Fibroblast of lung (primary cell): ENCODE measurements around the gene PDLIM7. TPM values are rescaled to one million over a fixed set of nuclear protein-coding genes. Genes with fewer than 3 reads are reported as not detected.
A peak's percentile ranks its signal among the peaks of the same experiment; 100 is the strongest.

Source experiments
- DNase-seq, 2 donors: peaks; one replicate each; pipeline versions ENCODE4 v3.0.0 to v3.0.0-alpha.2; 2010; ENCODE audit warnings: low read depth in 2 of 2
- H2AFZ ChIP-seq: 2 replicates; pipeline ENCODE4 v1.5.1; 2012; ENCODE audit warnings: low read length, control low read depth, inconsistent platforms
- H3K27ac ChIP-seq: 2 replicates; pipeline ENCODE4 v1.5.1; 2011; ENCODE audit warnings: low read length, control low read depth; ENCODE audit not compliant: insufficient read depth
- H3K27me3 ChIP-seq: 2 replicates; pipeline ENCODE4 v1.5.1; 2011; ENCODE audit warnings: mild to moderate bottlenecking, low read length; ENCODE audit not compliant: control insufficient read depth, insufficient read depth
- H3K36me3 ChIP-seq: 2 replicates; pipeline ENCODE4 v1.5.1; 2011; ENCODE audit warnings: low read length; ENCODE audit not compliant: control insufficient read depth, insufficient read depth
- H3K4me1 ChIP-seq: 2 replicates; pipeline ENCODE4 v1.5.1; 2011; ENCODE audit warnings: low read length; ENCODE audit not compliant: control insufficient read depth, insufficient read depth; ENCODE audit errors: extremely low read depth
- H3K4me2 ChIP-seq: 2 replicates; pipeline ENCODE4 v1.5.1; 2011; ENCODE audit warnings: low read length, control low read depth; ENCODE audit not compliant: insufficient read depth; ENCODE audit errors: extremely low read depth
- H3K4me3 ChIP-seq, 4 experiments: fragments of 200-600 bp in 1 of 4; sonication (generic) in 1 of 4; replicated peaks in 1 of 4; 2 replicates each; pipeline ENCODE4 v1.5.1; 2011 to 2016; ENCODE audit warnings: low read length in 4 of 4, low read depth in 3 of 4, mild to moderate bottlenecking in 3 of 4, control low read depth in 2 of 4, inconsistent platforms in 1 of 4, mixed read lengths in 1 of 4; ENCODE audit not compliant: insufficient read depth in 1 of 4; ENCODE audit errors: control extremely low read depth in 1 of 4
- H3K79me2 ChIP-seq: 2 replicates; pipeline ENCODE4 v1.5.1; 2012; ENCODE audit warnings: mild to moderate bottlenecking, low read length, inconsistent platforms; ENCODE audit not compliant: control insufficient read depth, insufficient read depth
- H3K9ac ChIP-seq: 2 replicates; pipeline ENCODE4 v1.5.1; 2011; ENCODE audit warnings: mild to moderate bottlenecking, low read length, control low read depth; ENCODE audit not compliant: insufficient read depth
- H3K9me3 ChIP-seq: 2 replicates; pipeline ENCODE4 v1.5.1; 2012; ENCODE audit warnings: low read depth, low read length; ENCODE audit not compliant: control insufficient read depth, insufficient read depth
- H4K20me1 ChIP-seq: 2 replicates; pipeline ENCODE4 v1.5.1; 2011; ENCODE audit warnings: low read length; ENCODE audit not compliant: control insufficient read depth, insufficient read depth; ENCODE audit errors: extremely low read depth
- EZH2 ChIP-seq: IDR thresholded peaks from 2 replicates; pipeline ENCODE4 v1.5.1; 2012; ENCODE audit warnings: low read length, control low read depth, mild to moderate bottlenecking; ENCODE audit errors: missing control alignments
- polyA plus RNA-seq, 2 donors: library from polyadenylated mRNA; depleted of rRNA in 1 of 2; stranded (reverse) in 1 of 2; unstranded in 1 of 2; fragments of >200 nt; gene quantifications; 2 replicates each; pipeline ENCODE4 v1.2.1, GENCODE V29; 2011 to 2012; ENCODE audit warnings: missing spikeins in 1 of 2
- total RNA-seq: library from RNA; depleted of rRNA; stranded (reverse); fragments of >200 nt; gene quantifications from 2 replicates; pipeline ENCODE4 v1.2.1, GENCODE V29; 2014
- TF ChIP-seq, protein P1 (sequence below), 2 donors: IDR thresholded peaks in 1 of 2; conservative IDR thresholded peaks in 1 of 2; 1 replicate in 1 of 2; 2 replicates in 1 of 2; pipeline ENCODE4 v1.5.1; 2011 to 2012; ENCODE audit warnings: low read length in 2 of 2, control low read depth in 1 of 2, inconsistent platforms in 1 of 2, low read depth in 1 of 2, mild to moderate bottlenecking in 1 of 2

The PDLIM7 gene
- total and polyA plus RNA-seq, 2 donors (not counting 1 experiment from before 2014, with no cell fraction given): 65.2 to 245 TPM

DNA sequence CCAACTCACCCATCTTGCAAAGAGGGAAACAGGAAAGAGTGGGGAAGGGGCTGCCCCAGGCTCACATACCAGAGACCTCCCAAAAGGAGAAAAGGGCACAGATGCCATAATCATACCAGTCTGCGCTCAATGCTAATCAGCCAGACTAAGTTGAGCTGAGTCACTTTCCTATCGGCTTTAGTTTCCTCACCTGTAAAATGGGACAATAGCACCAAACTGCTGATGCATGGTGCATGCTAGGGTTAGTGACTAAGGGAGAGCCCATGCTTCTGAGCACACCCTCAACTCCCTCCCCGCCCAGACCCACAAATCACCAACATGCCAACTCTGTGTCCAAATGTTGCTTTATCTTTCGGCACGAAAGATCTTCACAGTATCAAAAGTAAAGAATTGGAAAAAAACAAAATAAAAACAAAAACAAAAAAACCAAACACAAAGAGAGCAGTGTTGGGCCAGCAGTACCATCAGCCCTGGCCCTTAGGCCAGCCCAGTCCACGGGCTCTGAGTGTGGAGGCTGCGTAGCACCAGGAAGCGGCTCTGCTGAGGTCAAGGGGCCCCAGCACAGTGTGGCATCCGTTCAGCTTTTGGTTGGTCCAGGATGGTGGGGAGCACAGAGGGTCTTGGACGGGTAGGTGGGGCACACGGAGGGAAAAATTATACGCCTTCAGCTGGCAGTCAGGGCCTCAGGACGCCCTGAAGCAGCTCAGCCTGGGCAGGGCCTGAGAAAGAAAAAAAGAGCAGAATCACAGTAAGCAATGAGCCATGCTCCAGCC, 22.2 kb upstream of the PDLIM7 start:
- TF ChIP-seq, protein P1, sequence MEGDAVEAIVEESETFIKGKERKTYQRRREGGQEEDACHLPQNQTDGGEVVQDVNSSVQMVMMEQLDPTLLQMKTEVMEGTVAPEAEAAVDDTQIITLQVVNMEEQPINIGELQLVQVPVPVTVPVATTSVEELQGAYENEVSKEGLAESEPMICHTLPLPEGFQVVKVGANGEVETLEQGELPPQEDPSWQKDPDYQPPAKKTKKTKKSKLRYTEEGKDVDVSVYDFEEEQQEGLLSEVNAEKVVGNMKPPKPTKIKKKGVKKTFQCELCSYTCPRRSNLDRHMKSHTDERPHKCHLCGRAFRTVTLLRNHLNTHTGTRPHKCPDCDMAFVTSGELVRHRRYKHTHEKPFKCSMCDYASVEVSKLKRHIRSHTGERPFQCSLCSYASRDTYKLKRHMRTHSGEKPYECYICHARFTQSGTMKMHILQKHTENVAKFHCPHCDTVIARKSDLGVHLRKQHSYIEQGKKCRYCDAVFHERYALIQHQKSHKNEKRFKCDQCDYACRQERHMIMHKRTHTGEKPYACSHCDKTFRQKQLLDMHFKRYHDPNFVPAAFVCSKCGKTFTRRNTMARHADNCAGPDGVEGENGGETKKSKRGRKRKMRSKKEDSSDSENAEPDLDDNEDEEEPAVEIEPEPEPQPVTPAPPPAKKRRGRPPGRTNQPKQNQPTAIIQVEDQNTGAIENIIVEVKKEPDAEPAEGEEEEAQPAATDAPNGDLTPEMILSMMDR (conservative IDR thresholded peaks at IDR 0.05 in 1 of 2, IDR thresholded peaks at IDR 0.05 in 1 of 2; ENCODE audit: low read depth in 1 of 2, low read length in 2 of 2): no peak
- no peak for TF ChIP-seq EZH2
- no peaks in the 10 kb centered on the region for H3K9me3 ChIP-seq
- H3K79me2 ChIP-seq: peaks cover 25% of the 10 kb centered on the region
- no peak overlapping the region for H3K4me2 ChIP-seq
- H3K36me3 ChIP-seq: peaks cover 28% of the 10 kb centered on the region
- H3K9ac ChIP-seq: no peak overlapping the region
- no peak for DNase-seq
- no peaks in the 10 kb centered on the region for H4K20me1 ChIP-seq
- H3K27ac ChIP-seq: no peak overlapping the region
- H3K4me1 ChIP-seq: peaks cover 10% of the 10 kb centered on the region
- H2AFZ ChIP-seq: no peak overlapping the region
- no peaks in the 10 kb centered on the region for H3K27me3 ChIP-seq
- no peak overlapping the region for H3K4me3 ChIP-seq

DNA sequence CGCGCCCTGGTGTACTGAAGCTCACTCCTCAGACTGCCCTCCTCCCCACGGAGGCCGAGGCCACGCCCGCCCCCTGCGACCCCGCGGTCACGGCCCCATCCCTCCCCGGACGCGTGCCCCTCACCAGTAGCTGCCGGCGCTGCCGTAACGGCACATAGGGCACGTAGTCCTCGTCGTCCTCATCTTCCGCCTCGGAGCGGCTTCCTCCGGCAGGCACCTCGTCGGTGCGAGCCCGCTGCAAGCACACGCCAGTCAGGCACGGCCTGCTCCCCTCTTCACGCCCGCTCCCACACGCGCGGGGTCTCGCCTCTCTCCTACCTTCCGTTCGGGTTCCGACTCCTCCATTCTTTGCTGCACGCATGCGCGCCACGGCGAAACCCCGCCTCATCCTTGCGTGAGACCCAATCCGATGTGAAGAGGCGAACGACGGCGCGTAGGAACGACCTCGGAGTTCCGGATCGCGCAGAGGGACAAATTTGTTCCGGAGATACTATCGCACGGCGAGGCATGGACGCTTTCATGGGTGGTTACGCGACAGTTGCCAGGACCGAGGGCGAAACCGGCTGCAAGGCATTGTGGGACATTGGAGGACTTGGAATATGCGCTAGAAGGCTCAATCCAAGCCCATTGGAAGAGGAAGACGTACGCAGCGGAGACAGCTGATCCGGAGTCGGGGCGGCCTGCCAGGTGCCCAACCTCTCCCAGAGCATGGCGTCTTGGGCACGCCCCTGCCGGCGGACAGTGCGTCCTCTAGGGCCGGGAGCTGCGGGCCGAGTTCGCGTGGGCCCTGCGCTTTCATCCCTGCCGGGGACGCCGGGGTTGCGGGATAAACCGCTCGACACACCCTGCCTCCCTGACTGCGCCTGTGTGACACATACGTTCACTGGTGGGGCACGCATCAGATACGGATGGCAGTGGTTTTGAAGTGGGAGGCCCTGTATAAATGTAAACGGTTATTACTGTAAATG, 19.5 kb upstream of the PDLIM7 start, which contains the start of gene DDX41:
Gene DDX41, minus strand, starts transcription at position 361 of the 968 bp plus-strand sequence. Its CDS starts 16 bp downstream, at position 345.
- no peaks in the 10 kb centered on the region for H4K20me1 ChIP-seq
- peak within 1 kb of the TSS; percentile 89 for H3K27ac ChIP-seq
- TF ChIP-seq, protein P1 (conservative IDR thresholded peaks at IDR 0.05 in 1 of 2, IDR thresholded peaks at IDR 0.05 in 1 of 2; ENCODE audit: low read depth in 1 of 2, low read length in 2 of 2): no peak
- no peak for TF ChIP-seq EZH2
- H3K79me2 ChIP-seq: peaks cover 25% of the 10 kb centered on the region
- H3K27me3 ChIP-seq: no peaks in the 10 kb centered on the region
- peak within 1 kb of the TSS; percentile 56 for H3K4me2 ChIP-seq
- H2AFZ ChIP-seq: peak within 1 kb of the TSS; percentile 87
- H3K4me1 ChIP-seq: peaks cover 10% of the 10 kb centered on the region
- H3K9ac ChIP-seq: peak within 1 kb of the TSS; percentile 83
- peak; percentile 98 to 100 for DNase-seq
- peak within 1 kb of the TSS; percentile 75 to 95 (median 82) for H3K4me3 ChIP-seq
- H3K9me3 ChIP-seq: no peaks in the 10 kb centered on the region
- H3K36me3 ChIP-seq: peaks cover 39% of the 10 kb centered on the region

DNA sequence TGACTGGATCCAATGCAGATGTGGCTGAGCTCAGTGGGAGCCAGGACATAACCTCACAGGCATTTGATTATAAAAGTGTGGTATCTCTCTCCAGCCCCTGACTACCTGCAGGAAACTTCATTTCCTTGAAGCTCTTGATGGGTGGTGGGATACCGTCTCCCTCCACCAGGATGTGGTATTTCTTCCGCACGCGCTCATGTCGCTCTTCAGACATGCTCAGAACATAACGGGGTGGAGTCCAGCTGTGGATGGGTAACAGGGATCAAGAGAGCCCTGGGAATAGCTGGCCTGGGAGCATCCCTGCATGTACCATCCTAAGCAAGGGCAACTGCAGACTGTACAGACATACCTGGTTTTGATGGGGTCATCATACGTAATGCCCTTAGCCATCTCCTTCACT, 18.2 kb upstream of the PDLIM7 start:
- Histone ChIP-seq H3K9me3 (no peaks in the 10 kb centered on the region), H3K4me1 (peaks cover 10% of the 10 kb centered on the region), H3K27ac (peak overlapping the region; percentile 89), H3K4me2 (peak overlapping the region; percentile 52), H3K36me3 (peaks cover 44% of the 10 kb centered on the region), H3K9ac (no peak overlapping the region), H3K79me2 (peaks cover 25% of the 10 kb centered on the region), H3K4me3 (peak overlapping the region in 3 of 4 experiments; percentile 81 to 95 (median 83)), H2AFZ (no peak overlapping the region), H4K20me1 (no peaks in the 10 kb centered on the region), H3K27me3 (no peaks in the 10 kb centered on the region)
- TF ChIP-seq, protein P1 (conservative IDR thresholded peaks at IDR 0.05 in 1 of 2, IDR thresholded peaks at IDR 0.05 in 1 of 2; ENCODE audit: low read depth in 1 of 2, low read length in 2 of 2): no peak
- no peak for TF ChIP-seq EZH2
- no peak for DNase-seq
